Measurements from ENCODE around the gene TSR3. TPM values are rescaled to one million over a fixed set of nuclear protein-coding genes. Genes with fewer than 3 reads are reported as not detected.

TSR3 gene
- total RNA-seq, result 100 to 1,000 TPM in 1 of 4 donors, 10 to 100 TPM in 3; 41.6 to 147 (median 65.0) TPM

GRCh38 chr16:1351582-1352362, at the start of gene TSR3, which contains the start of gene GNPTG:
TSS of gene TSR3 (minus strand) at chr16:1351878. CDS start at chr16:1351804, 74 bp downstream.
TSS of gene GNPTG (plus strand) at chr16:1351931. CDS start at chr16:1351966, 35 bp downstream.
- TF ChIP-seq CTCF (IDR thresholded peaks at IDR 0.05; ENCODE audit: low read depth), result no peak

- no peak for TF ChIP-seq CTCF (IDR thresholded peaks at IDR 0.05; ENCODE audit: low read depth)
Observed at GRCh38 chr16:1401061-1401757, 49.5 kb upstream of the TSR3 start.

- no peak for TF ChIP-seq CTCF (IDR thresholded peaks at IDR 0.05; ENCODE audit: low read depth)
Observed at GRCh38 chr16:1398826-1399581, 47.3 kb upstream of the TSR3 start.

DNA sequence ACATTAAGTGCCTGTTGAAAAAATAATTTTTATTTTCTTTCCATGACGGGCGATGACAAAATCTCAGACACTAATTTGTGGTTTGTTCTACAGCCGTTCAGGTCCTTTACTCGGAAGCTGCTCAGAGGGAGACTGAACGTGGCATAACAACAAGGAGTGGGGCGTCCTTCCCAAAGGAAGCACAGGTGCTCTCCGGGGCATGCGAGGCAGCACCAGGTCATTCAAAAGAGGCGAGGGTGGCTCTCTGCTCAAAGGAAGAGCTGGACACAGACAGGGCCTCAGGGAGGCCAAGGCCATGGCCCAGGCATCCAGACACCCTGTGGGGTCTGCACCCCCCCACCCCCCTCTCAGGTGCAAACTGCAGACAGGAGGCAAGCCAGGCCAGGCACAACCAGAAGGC, 46.7 kb upstream of the TSR3 start:
- TF ChIP-seq CTCF (IDR thresholded peaks at IDR 0.05; ENCODE audit: low read depth), result no peak

GRCh38 chr16:1397779-1398178, 46.1 kb upstream of the TSR3 start:
- no peak for TF ChIP-seq CTCF (IDR thresholded peaks at IDR 0.05; ENCODE audit: low read depth)

DNA sequence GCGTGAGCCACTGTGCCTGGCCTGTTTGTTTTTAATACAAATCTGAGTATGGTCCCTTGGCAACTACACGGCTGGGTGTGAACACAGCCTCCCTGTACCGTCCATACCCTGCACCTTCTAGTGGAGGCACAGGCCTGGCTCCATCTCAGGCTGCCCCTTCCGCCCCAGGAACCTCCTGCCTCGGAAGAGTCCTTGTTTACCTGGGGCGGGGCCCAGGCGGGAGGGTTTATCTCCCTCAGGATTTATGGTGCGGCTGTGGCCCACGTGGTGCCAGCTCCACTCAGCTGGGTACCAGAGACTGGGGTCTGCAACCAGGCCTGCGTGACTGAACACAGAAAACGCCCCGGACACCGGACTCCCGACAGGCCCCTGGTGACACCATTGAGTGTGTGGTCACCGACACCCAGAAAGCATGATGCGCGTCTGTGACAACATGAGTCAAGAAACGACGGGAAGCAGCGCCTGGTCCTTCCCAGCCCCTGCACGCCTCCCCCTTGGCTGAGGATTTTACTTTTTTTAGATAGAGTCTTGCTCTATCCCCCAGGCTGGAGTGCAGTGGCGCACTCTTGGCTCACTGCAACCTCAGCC, 43.9 kb upstream of the TSR3 start:
- no peak for TF ChIP-seq CTCF (IDR thresholded peaks at IDR 0.05; ENCODE audit: low read depth)
